Esophagus squamous epithelium (tissue), 4 donors: ENCODE measurements around the gene TFAM.

Experiments
- POLR2A ChIP-seq, 4 donors: fragments of 450-650 bp; IDR thresholded peaks; one replicate each; pipeline ENCODE4 v1.6.1; 2017; ENCODE audit warnings: antibody characterized with exemption in 4 of 4, mild to moderate bottlenecking in 4 of 4, moderate library complexity in 3 of 4
- TF ChIP-seq, protein P1 (sequence below), 6 experiments: fragments of 450-650 bp in 4 of 6; fragments of 200-600 bp in 2 of 6; sonication (generic) in 2 of 6; IDR thresholded peaks; one replicate each; pipeline ENCODE4 v1.5.1; 2016 to 2019; ENCODE audit warnings: antibody characterized with exemption in 6 of 6, mild to moderate bottlenecking in 4 of 6, moderate library complexity in 4 of 6

DNA sequence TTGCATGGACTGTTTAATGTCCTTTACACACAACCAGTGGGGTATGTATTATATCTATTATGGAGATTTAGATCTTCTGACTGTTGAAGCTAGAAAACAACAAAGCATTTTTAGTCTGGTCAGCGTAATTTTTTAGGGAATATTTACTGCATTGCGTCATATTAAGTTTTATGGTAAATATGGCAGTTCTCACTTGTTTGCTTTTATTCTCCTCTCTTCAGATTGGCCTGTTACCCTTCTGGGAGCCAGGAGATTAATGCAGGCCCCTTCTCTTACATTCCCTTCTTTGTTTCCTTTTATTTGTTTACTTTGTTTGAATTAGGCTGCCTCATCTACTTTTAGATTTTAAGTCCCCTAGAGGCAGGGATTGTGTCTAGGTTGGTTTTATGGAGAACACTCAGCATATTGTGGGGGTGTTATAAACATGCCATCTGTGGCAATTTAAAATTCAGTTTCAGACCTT is 36.6 kb upstream of the TFAM start:
- TF ChIP-seq, protein P1, sequence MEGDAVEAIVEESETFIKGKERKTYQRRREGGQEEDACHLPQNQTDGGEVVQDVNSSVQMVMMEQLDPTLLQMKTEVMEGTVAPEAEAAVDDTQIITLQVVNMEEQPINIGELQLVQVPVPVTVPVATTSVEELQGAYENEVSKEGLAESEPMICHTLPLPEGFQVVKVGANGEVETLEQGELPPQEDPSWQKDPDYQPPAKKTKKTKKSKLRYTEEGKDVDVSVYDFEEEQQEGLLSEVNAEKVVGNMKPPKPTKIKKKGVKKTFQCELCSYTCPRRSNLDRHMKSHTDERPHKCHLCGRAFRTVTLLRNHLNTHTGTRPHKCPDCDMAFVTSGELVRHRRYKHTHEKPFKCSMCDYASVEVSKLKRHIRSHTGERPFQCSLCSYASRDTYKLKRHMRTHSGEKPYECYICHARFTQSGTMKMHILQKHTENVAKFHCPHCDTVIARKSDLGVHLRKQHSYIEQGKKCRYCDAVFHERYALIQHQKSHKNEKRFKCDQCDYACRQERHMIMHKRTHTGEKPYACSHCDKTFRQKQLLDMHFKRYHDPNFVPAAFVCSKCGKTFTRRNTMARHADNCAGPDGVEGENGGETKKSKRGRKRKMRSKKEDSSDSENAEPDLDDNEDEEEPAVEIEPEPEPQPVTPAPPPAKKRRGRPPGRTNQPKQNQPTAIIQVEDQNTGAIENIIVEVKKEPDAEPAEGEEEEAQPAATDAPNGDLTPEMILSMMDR (IDR thresholded peaks at IDR 0.05) = no peak
- TF ChIP-seq POLR2A (IDR thresholded peaks at IDR 0.05) = no peak
